ENCODE results near the gene TBC1D20.

The TBC1D20 gene

DNA sequence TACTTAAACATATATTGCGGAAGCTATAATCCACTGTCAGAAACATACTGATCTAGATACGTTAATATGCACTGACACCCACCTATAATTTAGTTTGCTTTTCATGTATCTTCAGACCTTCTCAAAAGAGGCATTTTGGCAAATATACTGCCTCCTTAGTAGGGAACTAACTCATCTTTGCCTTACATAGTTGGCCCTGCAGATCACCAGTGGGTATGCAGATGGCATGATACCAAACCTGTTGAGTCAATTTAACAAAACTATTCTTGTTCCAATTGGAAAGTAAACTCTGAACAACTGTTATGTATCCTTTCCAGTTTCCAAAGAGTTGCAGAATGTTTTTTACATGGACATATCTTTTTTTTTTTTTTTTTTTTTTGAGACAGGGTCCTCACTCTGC lies 35.6 kb upstream of the TBC1D20 start:
- Histone ChIP-seq H3K36me3 (ENCODE audit: control insufficient read depth in 1 of 2, insufficient read depth in 2 of 2, low read depth in 1 of 2, low read length in 2 of 2) (peaks cover 16 to 87% of the 10 kb centered on the region in 2 experiments), H3K4me1 (ENCODE audit: control insufficient read depth, insufficient read depth, low read depth, low read length) (no peaks in the 10 kb centered on the region), H3K79me1 (replicated peaks; ENCODE audit: low read length, poor library complexity, severe bottlenecking) (peaks cover 24% of the 10 kb centered on the region), H2BK120ac (ENCODE audit: low read depth, low read length) (no peak overlapping the region), H3K4ac (ENCODE audit: low read depth in 1 of 2, low read length in 2 of 2) (no peak overlapping the region), H3K4me3 (ENCODE audit: insufficient read depth in 1 of 2, low read depth in 1 of 2, low read length in 2 of 2) (no peak overlapping the region), H2AK5ac (ENCODE audit: low read length, severe bottlenecking) (no peak overlapping the region), H3K27me3 (ENCODE audit: control insufficient read depth in 1 of 2, insufficient read depth in 1 of 2, low read length in 2 of 2) (no peaks in the 10 kb centered on the region), H3K14ac (ENCODE audit: low read length in 2 of 2) (no peak overlapping the region), H3K18ac (ENCODE audit: low read depth in 1 of 2, low read length in 2 of 2) (no peak overlapping the region), H4K91ac (ENCODE audit: low read length) (no peak overlapping the region), H3K27ac (ENCODE audit: low read length, poor library complexity, severe bottlenecking) (no peak overlapping the region), H3K9me3 (ENCODE audit: control insufficient read depth, low read length) (no peaks in the 10 kb centered on the region), H3K23ac (ENCODE audit: low read length in 2 of 2) (no peak overlapping the region), H2BK12ac (ENCODE audit: low read length in 2 of 2) (no peak overlapping the region), H2AFZ (ENCODE audit: low read depth, low read length) (no peak overlapping the region), H2BK15ac (ENCODE audit: low read depth, poor library complexity, severe bottlenecking) (no peak overlapping the region), H2BK5ac (ENCODE audit: low read depth, low read length, poor library complexity, severe bottlenecking) (no peak overlapping the region), H3K9ac (ENCODE audit: low read length) (no peak overlapping the region), H4K8ac (ENCODE audit: low read length) (no peak overlapping the region), H3K4me2 (ENCODE audit: low read length, poor library complexity, severe bottlenecking) (no peak overlapping the region)
- WGBS: 95% methylated on average over 2 of the region's 2 CpGs
- DNase-seq: no peak

DNA sequence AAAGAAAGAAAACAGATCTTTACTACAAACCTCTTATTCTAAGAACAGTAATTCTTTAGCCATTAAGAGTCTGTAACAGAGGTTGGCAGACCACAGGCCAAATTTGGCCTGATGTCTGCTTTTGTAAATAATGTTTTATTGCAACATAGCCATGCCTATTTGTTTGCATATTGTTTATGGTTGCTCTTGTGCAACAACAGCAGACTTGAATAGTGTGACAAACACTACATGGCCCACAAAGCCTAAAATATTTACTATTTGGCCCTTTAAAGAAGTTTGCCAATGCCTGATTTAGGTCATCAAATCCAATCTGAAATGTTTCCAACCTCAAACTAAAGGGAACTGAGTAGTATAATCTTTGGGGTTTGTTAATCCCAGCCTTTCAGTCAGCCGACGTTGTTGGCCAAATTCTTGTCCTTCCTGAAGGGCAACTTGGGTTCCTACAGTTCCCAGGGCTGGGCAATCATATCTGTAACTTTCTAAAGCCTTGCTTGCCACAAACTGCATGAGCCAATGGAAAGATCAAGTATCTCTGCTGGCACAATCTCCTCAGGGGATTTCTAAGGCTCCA lies 33.9 kb upstream of the TBC1D20 start:
- H2BK15ac ChIP-seq (ENCODE audit: low read depth, poor library complexity, severe bottlenecking): no peak overlapping the region
- H3K36me3 ChIP-seq (ENCODE audit: control insufficient read depth in 1 of 2, insufficient read depth in 2 of 2, low read depth in 1 of 2, low read length in 2 of 2): peaks cover 18 to 89% of the 10 kb centered on the region in 2 experiments
- no peaks in the 10 kb centered on the region for H3K4me1 ChIP-seq (ENCODE audit: control insufficient read depth, insufficient read depth, low read depth, low read length)
- peak; percentile 88 for DNase-seq
- H3K4me3 ChIP-seq (ENCODE audit: insufficient read depth in 1 of 2, low read depth in 1 of 2, low read length in 2 of 2): no peak overlapping the region
- H3K9me3 ChIP-seq (ENCODE audit: control insufficient read depth, low read length): no peaks in the 10 kb centered on the region
- H3K4ac ChIP-seq (ENCODE audit: low read depth in 1 of 2, low read length in 2 of 2): no peak overlapping the region
- H3K14ac ChIP-seq (ENCODE audit: low read length in 2 of 2): no peak overlapping the region
- H2BK5ac ChIP-seq (ENCODE audit: low read depth, low read length, poor library complexity, severe bottlenecking): no peak overlapping the region
- H2AK5ac ChIP-seq (ENCODE audit: low read length, severe bottlenecking): no peak overlapping the region
- 67% methylated on average over 2 of the region's 2 CpGs for WGBS
- peaks cover 22% of the 10 kb centered on the region for H3K79me1 ChIP-seq (replicated peaks; ENCODE audit: low read length, poor library complexity, severe bottlenecking)
- H3K9ac ChIP-seq (ENCODE audit: low read length): no peak overlapping the region
- no peak overlapping the region for H3K18ac ChIP-seq (ENCODE audit: low read depth in 1 of 2, low read length in 2 of 2)
- no peak overlapping the region for H4K91ac ChIP-seq (ENCODE audit: low read length)
- H3K4me2 ChIP-seq (ENCODE audit: low read length, poor library complexity, severe bottlenecking): no peak overlapping the region
- no peak overlapping the region for H3K23ac ChIP-seq (ENCODE audit: low read length in 2 of 2)
- H3K27me3 ChIP-seq (ENCODE audit: control insufficient read depth in 1 of 2, insufficient read depth in 1 of 2, low read length in 2 of 2): no peaks in the 10 kb centered on the region
- no peak overlapping the region for H2AFZ ChIP-seq (ENCODE audit: low read depth, low read length)
- H4K8ac ChIP-seq (ENCODE audit: low read length): no peak overlapping the region
- H2BK120ac ChIP-seq (ENCODE audit: low read depth, low read length): no peak overlapping the region
- H2BK12ac ChIP-seq (ENCODE audit: low read length in 2 of 2): no peak overlapping the region
- no peak overlapping the region for H3K27ac ChIP-seq (ENCODE audit: low read length, poor library complexity, severe bottlenecking)

DNA sequence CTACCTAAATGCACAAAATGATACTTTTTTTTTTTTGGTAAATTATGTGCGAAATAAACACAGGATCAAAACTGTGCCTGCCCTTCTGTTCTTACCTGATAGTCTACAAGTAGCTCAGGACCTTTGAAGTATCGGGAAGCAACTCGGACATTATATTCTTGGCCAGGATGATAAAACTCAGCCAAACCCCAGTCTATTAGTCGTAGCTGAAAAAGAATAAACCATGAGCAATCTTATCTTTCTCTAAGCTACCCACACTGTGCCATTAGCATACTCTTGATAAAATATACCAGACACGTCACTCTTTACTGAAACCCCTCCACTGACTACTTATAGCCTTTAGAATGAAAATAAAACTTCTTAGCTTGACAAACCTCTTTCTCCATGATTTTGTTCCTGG lies 29.8 kb upstream of the TBC1D20 start:
- DNase-seq: no peak
- no peak overlapping the region for H2AFZ ChIP-seq (ENCODE audit: low read depth, low read length)
- no peaks in the 10 kb centered on the region for H3K9me3 ChIP-seq (ENCODE audit: control insufficient read depth, low read length)
- H3K4me1 ChIP-seq (ENCODE audit: control insufficient read depth, insufficient read depth, low read depth, low read length): no peaks in the 10 kb centered on the region
- no peak overlapping the region for H2AK5ac ChIP-seq (ENCODE audit: low read length, severe bottlenecking)
- 93% methylated on average over 5 of the region's 5 CpGs for WGBS
- no peak overlapping the region for H2BK12ac ChIP-seq (ENCODE audit: low read length in 2 of 2)
- no peak overlapping the region for H3K23ac ChIP-seq (ENCODE audit: low read length in 2 of 2)
- H4K8ac ChIP-seq (ENCODE audit: low read length): no peak overlapping the region
- H3K18ac ChIP-seq (ENCODE audit: low read depth in 1 of 2, low read length in 2 of 2): no peak overlapping the region
- no peak overlapping the region for H3K4ac ChIP-seq (ENCODE audit: low read depth in 1 of 2, low read length in 2 of 2)
- peaks cover 16 to 90% of the 10 kb centered on the region in 2 experiments for H3K36me3 ChIP-seq (ENCODE audit: control insufficient read depth in 1 of 2, insufficient read depth in 2 of 2, low read depth in 1 of 2, low read length in 2 of 2)
- H3K27me3 ChIP-seq (ENCODE audit: control insufficient read depth in 1 of 2, insufficient read depth in 1 of 2, low read length in 2 of 2): no peaks in the 10 kb centered on the region
- no peak overlapping the region for H4K91ac ChIP-seq (ENCODE audit: low read length)
- no peak overlapping the region for H2BK5ac ChIP-seq (ENCODE audit: low read depth, low read length, poor library complexity, severe bottlenecking)
- no peak overlapping the region for H3K9ac ChIP-seq (ENCODE audit: low read length)
- H3K79me1 ChIP-seq (replicated peaks; ENCODE audit: low read length, poor library complexity, severe bottlenecking): peaks cover 19% of the 10 kb centered on the region
- no peak overlapping the region for H3K27ac ChIP-seq (ENCODE audit: low read length, poor library complexity, severe bottlenecking)
- H2BK120ac ChIP-seq (ENCODE audit: low read depth, low read length): no peak overlapping the region
- no peak overlapping the region for H3K14ac ChIP-seq (ENCODE audit: low read length in 2 of 2)
- no peak overlapping the region for H2BK15ac ChIP-seq (ENCODE audit: low read depth, poor library complexity, severe bottlenecking)
- no peak overlapping the region for H3K4me2 ChIP-seq (ENCODE audit: low read length, poor library complexity, severe bottlenecking)
- H3K4me3 ChIP-seq (ENCODE audit: insufficient read depth in 1 of 2, low read depth in 1 of 2, low read length in 2 of 2): no peak overlapping the region

DNA sequence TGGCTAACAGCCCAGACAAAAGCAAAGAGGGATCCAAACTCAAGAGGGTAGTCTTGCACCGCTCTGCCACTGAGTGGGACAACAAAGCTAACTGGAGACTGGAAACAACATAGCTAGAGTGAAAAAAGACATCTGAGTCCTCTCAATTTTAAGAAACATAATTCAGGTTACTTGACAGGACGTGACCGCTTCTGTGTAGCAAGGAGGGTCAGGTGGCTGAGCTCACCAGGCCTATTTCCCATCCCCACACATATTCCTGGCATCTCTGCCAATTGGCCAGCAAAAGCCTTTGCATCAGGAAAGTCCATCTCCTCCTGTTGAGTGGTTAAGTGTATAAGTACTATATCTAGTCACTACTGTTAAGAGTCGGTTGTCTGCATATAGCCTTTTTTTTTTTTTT lies 25.3 kb upstream of the TBC1D20 start:
- no peak overlapping the region for H3K4ac ChIP-seq (ENCODE audit: low read depth in 1 of 2, low read length in 2 of 2)
- H3K36me3 ChIP-seq (ENCODE audit: control insufficient read depth in 1 of 2, insufficient read depth in 2 of 2, low read depth in 1 of 2, low read length in 2 of 2): peaks cover 29 to 90% of the 10 kb centered on the region in 2 experiments
- no peak overlapping the region for H3K4me2 ChIP-seq (ENCODE audit: low read length, poor library complexity, severe bottlenecking)
- no peak for DNase-seq
- H3K9me3 ChIP-seq (ENCODE audit: control insufficient read depth, low read length): no peaks in the 10 kb centered on the region
- no peak overlapping the region for H3K9ac ChIP-seq (ENCODE audit: low read length)
- no peaks in the 10 kb centered on the region for H3K4me1 ChIP-seq (ENCODE audit: control insufficient read depth, insufficient read depth, low read depth, low read length)
- no peak overlapping the region for H2BK15ac ChIP-seq (ENCODE audit: low read depth, poor library complexity, severe bottlenecking)
- no peak overlapping the region for H3K14ac ChIP-seq (ENCODE audit: low read length in 2 of 2)
- peaks cover 14% of the 10 kb centered on the region for H3K79me1 ChIP-seq (replicated peaks; ENCODE audit: low read length, poor library complexity, severe bottlenecking)
- H4K91ac ChIP-seq (ENCODE audit: low read length): no peak overlapping the region
- H2BK12ac ChIP-seq (ENCODE audit: low read length in 2 of 2): no peak overlapping the region
- no peak overlapping the region for H4K8ac ChIP-seq (ENCODE audit: low read length)
- no peak overlapping the region for H2BK120ac ChIP-seq (ENCODE audit: low read depth, low read length)
- H3K18ac ChIP-seq (ENCODE audit: low read depth in 1 of 2, low read length in 2 of 2): no peak overlapping the region
- no peak overlapping the region for H3K4me3 ChIP-seq (ENCODE audit: insufficient read depth in 1 of 2, low read depth in 1 of 2, low read length in 2 of 2)
- H3K23ac ChIP-seq (ENCODE audit: low read length in 2 of 2): no peak overlapping the region
- H2AK5ac ChIP-seq (ENCODE audit: low read length, severe bottlenecking): no peak overlapping the region
- H3K27me3 ChIP-seq (ENCODE audit: control insufficient read depth in 1 of 2, insufficient read depth in 1 of 2, low read length in 2 of 2): no peaks in the 10 kb centered on the region
- no peak overlapping the region for H2AFZ ChIP-seq (ENCODE audit: low read depth, low read length)
- WGBS: 100% methylated on average over 4 of the region's 4 CpGs
- no peak overlapping the region for H3K27ac ChIP-seq (ENCODE audit: low read length, poor library complexity, severe bottlenecking)
- H2BK5ac ChIP-seq (ENCODE audit: low read depth, low read length, poor library complexity, severe bottlenecking): no peak overlapping the region
